HG03066 (cell line): ENCODE data around the gene CIAO3.
"Not testable (repeated sequence)": the region's sequence is repeated elsewhere in the genome, so short reads cannot be mapped to it uniquely, and the experiment has no call there.

Experiments used
- ATAC-seq: cut with Tn5 transposase; IDR thresholded peaks from one replicate; pipeline ENCODE4 v1.9.1; 2021; ENCODE audit warnings: low read depth; ENCODE audit not compliant: unreplicated experiment

Gene CIAO3

DNA sequence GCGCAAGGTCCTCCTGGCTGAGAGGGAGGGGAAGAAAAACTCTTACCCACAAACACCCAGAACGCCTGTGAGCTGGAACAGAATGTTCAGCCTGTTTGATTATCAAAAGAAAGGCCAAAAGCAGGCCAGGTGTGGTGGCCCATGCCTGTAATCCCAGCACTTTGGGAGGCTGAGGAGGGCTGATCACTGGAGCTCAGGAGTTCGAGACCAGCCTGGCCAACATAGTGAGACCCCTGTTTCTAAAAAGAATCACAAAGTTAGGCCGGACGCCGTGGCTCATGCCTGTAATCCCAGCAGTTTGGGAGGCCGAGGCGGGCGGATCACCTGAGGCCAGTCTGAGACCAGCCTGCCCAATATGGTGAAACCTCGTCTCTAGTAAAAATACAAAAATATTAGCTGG, 35.5 kb upstream of the CIAO3 start:
- not testable (repeated sequence) for ATAC-seq

DNA sequence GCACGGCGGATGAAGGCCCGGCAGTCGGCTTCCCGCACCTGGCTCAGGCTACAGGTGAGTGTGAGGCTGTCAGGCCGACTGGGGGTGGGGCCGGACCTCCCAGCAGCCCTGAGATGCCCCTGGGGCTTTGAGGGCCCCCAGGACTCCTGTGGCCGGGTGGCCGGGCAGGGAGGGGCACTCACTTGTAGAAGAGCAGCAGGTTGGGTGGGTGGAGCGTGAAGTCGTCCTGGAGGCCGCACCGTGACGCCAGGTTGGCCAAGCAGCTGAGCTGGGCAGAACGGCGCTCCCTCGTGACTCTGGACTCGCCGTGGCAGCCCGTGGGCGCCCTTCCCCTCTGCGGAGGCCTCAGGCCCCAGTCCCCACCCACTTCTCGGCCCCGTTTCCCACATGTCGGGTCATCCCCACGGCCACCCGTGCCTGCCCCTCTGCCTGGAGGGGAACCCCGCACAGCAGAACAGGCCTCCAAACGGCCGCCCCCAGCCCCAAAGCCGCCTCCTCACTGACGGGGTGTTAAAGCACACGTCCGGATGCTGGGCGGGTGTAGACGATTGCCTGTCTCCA, 34.5 kb upstream of the CIAO3 start:
- no peak for ATAC-seq

DNA sequence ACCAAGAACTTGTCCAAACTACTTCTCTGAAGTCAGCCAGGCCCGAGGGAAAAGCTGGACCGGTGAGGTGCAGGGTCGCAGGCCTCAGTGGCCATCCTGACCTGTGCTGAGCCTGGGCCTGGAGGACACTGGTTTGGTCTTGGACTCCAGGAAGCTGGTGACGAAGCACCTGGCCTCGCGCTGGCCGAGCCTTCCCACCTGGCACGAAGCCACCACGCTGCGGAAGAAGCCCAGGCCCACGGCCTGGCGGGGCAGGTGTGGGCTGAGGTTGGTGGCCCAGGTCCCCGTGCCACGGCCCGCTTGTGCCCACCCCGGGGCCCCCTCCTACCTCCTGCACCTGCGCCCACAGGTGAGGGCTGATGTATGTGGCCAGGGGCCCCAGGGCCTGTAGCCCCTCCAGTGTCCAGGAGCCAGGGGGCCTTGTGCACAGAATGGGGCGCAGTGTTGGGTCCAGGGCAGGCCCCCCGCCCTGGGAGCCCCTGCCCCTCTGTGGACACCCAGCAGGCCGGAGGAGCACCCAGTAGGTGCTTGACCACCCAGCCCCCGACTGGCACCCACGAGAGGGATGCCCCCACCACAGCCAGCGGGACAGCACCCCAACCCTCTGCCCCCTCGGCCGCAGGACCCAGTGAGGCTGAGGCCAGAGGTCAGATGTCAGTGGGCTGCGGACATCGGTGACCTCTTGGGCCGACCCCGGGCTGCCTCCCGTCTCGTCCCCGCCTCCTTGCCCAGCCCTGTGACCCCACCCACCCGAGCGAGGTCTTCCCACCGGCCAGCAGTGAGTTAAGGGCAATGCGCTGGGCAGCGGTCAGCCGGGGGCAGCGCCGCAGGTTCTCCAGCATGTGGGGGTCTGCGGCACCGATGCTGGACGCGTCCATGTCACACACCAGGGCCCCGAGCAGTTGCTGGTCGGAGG, 33.5 kb upstream of the CIAO3 start:
- no peak for ATAC-seq

DNA sequence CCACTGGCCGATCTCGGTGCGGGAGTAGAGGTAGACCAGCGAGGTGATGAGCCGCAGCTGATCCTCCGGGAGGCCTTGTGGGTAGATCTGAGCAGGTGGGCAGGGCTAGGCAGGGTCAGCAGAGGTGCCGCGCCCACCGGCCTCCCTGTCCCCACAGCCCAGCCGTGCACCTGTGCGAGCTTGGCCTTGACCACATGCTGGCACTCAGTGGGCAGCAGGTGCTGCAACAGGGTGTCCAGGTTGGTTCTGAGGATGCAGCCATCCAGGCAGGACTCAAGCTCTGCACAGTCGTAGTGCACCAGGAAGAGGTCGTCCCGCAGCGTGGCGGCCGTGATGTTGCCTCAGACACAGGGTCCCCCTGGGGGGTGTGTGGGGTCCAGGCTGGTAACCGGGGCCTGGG, 32.2 kb upstream of the CIAO3 start:
- no peak for ATAC-seq

DNA sequence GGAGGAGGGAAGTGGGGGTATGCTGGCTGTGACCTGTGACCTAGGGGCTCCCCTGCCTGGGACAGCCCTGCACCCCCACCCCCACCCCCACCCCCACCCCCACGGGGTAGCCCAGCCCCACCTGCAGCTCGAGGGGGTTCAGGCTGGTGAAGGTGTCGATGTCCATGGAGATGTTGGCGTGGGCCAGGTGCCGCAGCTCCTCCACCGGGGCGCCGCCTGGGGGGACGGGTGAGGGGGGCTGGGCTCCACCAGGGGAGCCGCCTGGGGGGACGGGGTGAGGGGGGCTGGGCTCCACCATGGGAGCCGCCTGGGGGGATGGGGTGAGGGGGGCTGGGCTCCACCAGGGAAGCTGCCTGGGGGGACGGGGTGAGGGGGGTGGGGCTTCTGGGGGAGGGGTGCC, 29.6 kb upstream of the CIAO3 start:
- no peak for ATAC-seq

DNA sequence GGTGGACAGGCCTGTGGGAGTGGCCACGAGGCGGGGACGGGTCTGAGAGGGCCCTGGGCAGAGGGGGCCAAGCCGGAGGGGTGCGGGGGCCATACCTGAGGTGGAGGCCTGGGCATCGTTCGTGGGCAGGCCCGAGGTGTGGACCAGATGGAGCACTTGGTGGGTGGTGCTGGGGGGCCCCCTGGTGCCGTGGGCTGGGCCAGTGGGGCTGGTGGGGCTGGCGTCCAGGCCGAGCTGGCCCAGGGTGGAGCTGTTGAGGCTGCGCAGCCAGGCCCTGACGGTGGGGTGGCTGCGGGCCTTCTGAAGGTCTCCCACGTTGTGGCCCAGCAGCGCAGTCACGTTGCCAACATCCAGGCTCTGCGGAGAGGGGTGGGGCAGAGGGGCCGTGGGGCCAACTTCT, 29.1 kb upstream of the CIAO3 start:
- ATAC-seq = no peak

DNA sequence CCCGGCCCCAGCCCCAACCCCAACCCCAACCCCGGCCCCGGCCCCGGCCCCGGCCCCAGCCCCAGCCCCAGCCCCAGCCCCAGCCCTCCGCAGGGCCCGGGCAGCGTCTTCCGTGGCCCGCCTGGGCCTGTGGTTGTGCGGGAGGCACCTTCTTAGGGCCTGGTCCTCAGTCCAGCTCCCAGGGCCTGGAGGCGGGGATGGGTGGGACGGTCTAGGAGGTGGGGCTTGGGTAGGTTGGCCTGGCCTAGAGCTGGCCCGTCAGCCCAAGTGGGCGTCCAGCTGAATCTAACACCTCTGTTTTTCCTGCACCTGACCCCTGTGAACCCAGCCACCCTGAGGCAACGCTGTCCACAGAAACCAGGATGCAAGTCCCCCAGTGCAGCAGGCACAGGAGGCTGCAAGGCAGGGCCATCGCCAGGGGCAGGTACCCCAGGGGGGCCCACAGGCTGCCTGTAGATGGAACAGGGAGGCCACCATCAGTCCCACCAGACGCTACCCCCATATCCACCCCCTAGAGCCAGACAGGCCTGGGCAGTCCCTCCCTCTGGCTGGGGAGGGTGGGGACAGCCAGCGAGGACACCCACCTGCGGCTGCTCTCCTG, 28.5 kb upstream of the CIAO3 start:
- no peak for ATAC-seq

DNA sequence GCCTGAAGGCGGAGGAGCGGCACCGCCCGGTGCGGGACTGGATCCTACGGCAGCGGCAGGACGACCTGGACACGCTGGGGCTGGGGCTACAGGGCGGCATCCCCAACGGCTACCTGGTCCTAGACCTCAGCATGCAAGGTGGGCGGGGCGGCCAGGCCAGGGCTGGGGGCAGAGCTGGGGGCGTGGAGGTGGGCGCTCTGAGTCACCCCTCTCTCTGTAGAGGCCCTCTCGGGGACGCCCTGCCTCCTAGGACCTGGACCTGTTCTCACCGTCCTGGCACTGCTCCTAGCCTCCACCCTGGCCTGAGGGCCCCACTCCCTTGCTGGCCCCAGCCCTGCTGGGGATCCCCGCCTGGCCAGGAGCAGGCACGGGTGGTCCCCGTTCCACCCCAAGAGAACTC, 27.6 kb upstream of the CIAO3 start:
- ATAC-seq = no peak

DNA sequence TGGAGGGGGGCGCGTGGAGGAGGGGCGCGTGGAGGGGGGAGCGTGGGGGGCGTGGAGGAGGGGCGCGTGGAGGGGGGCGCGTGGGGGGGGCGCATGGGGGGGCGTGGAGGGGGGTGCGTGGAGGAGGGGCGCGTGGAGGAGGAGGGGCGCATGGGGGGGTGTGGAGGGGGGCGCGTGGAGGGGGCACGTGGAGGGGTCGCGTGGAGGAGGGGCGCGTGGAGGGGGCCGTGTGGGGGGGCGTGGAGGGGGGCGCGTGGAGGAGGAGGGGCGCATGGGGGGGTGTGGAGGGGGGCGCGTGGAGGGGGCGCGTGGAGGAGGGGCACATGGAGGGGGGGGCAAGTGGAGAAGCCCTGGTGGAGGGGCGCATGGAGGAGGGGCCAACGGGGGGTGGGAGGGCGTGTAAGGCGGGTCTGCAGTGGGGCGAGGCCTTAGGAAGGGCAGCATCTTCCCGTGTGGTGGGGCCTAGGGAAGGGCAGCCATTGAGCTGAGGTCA, 27.0 kb upstream of the CIAO3 start:
- ATAC-seq = no peak

DNA sequence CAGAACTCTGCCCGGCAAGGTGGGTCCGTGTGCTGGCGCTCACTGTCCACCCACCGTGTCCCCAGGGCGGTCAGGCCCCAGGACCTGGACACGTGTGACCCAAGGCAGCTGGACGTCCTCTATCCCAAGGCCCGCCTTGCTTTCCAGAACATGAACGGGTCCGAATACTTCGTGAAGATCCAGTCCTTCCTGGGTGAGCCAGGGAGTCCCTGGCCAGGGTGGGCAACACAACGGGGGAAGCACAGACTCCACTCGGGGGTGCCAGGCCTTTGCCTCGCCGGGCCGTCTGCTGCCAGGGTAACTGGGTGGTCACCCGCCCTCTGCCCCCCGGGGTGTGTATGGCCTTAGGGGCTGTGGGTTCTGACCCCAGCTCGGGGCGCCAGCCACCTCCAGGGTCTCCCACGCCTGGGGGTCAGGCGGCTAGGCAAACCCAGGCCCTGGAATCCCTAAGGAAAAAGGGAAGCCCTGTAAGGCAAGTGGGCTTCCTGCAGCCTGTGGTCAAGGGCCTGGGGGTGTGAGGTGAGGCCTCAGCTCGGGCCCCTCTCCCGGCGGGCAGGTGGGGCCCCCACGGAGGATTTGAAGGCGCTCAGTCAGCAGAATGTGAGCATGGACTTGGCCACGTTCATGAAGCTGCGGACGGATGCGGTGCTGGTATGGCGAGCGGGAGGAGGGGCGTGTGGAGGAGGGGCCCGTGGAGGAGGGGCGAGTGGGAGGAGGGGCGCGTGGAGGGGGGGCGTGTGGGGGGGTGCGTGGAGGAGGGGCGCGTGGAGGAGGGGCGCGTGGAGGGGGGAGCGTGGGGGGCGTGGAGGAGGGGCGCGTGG, 26.2 kb upstream of the CIAO3 start:
- ATAC-seq = no peak

DNA sequence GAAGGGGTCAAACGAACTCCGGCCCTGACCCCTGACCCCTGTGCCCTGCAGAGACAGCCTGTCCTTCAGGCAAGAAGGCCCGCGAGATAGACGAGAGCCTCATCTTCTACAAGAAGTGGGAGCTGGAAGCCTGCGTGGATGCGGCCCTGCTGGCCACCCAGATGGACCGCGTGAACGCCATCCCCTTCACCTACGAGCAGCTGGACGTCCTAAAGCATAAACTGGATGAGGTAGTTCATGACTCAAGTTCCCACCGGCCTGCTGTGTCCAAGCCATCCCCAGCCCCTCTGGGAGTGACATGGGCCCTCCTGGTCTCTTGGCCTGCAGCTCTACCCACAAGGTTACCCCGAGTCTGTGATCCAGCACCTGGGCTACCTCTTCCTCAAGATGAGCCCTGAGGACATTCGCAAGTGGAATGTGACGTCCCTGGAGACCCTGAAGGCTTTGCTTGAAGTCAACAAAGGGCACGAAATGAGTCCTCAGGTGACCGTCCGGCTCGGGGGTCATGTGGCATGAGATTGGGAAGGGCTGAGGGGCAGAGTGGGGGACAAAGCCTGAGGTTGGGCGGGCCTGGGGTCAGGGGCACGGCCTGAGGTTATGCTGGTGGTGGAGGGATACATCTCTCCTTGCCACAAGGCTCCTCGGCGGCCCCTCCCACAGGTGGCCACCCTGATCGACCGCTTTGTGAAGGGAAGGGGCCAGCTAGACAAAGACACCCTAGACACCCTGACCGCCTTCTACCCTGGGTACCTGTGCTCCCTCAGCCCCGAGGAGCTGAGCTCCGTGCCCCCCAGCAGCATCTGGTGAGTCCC, 25.4 kb upstream of the CIAO3 start:
- no peak for ATAC-seq

DNA sequence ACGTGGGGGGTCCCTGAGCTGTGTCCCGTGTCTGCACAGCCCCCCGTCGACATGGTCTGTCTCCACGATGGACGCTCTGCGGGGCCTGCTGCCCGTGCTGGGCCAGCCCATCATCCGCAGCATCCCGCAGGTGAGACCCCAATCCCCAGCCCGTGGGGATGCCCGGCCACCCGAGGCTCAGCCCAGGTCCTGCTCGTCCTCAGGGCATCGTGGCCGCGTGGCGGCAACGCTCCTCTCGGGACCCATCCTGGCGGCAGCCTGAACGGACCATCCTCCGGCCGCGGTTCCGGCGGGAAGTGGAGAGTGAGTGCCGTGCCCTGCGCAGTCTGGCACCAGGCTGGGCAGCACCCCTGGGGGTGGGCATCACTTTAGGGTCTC, 24.7 kb upstream of the CIAO3 start:
- no peak for ATAC-seq

DNA sequence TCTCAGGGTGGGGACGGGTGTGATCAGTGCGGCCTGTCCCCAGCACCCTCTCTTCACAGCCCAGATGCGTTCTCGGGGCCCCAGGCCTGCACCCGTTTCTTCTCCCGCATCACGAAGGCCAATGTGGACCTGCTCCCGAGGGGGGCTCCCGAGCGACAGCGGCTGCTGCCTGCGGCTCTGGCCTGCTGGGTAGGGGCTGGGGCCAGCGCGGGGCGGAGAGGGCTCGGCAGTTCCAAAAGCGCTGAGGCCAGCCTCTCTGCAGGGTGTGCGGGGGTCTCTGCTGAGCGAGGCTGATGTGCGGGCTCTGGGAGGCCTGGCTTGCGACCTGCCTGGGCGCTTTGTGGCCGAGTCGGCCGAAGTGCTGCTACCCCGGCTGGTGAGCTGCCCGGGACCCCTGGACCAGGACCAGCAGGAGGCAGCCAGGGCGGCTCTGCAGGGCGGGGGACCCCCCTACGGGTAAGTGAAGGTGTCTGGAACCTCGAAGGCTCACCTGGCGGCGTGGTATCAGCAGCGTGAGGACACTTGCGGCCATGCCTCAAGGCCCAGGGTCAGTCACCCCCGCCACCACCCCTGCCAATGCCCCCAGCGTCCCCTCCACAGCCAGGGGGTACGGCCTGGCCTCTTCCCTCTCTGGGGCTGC, 24.2 kb upstream of the CIAO3 start:
- no peak for ATAC-seq

DNA sequence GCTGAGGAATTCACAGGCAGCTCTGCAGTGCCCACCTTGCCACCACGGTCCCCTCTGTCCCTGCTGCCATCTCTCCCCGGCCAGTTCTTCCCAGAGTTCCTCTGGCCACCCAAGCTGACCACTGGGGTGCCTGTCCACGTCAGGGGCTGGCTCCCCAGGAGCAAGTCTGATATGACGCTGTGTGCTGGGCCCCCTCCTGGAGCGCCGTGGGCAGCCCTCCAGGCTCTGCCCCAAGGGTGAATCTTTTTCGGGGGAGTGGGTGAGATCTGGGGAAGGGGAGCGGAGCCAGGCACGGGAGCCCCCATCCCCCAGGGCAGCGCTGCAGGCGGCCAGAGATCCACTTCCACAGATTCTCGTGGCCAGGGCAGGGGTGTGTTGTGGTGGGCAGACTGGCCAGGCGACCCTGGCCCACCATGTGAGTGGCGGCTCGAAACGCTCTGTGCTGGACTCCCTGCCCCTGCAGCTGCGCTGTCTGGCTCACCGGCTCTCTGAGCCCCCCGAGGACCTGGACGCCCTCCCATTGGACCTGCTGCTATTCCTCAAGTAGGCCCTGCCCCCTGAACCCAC, 23.5 kb upstream of the CIAO3 start:
- ATAC-seq = no peak

DNA sequence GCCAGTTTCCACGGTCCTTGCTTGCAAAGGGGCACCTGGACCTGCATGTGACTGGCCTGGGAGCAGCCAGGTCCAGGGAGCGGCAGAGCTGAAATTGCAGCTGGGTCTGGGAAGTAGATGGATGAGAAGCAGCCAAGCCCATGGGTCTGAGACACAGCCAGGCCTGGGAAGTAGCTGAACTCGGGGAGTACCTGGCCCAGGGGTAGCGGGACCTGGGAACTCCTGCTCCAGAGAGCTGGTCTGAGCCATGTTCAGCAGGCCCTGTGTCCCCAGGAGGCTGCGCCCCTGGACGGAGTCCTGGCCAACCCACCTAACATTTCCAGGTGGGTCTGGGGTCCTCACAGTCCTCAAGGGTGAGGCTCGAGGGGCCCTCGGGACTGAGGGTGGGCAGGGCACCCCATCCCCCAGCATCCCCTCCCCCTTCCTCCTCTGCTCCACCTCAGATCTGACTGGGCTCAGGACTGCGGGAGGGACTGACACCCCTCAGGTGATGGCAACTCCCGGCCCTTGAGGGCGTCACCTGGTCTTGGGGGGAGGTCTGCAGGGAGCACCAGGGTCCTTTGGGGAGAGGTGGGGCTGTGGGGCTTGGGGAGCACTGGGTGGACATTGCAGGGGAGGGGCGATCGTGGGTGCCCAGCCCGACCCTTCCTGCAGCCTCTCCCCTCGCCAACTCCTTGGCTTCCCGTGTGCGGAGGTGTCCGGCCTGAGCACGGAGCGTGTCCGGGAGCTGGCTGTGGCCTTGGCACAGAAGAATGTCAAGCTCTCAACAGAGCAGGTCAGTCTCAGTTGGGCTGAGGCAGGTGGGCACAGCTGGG, 22.8 kb upstream of the CIAO3 start:
- ATAC-seq = no peak

DNA sequence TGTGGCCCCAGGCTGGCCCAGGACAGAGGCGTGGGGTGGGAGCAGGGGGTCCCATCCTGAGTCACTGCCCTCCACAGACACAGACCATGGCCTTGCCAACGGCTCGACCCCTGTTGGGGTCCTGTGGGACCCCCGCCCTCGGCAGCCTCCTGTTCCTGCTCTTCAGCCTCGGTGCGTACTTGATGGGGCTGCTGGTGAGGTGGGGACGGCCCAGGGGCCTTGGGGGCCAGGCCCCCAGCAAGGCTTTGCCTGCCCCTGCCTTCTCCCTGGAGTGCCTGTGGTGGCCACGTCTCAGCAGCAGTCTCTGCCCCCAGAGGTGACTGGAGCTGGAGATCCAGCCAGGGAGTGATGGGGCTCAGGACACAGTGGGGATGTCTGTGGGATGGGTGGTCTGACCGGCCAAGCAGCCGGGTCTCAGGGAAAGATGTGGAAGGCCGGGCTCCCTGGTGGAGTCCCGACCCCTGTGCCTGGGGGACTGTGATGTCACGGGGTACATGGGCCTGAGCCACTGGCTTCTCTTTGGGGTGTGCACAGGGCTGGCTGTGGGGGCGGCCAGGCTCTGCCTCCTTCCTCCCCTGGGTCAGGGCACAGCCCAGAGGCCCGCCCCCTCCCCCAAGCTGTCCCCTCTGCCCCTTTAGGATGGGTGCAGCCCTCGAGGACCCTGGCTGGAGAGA, 21.9 kb upstream of the CIAO3 start:
- no peak for ATAC-seq

DNA sequence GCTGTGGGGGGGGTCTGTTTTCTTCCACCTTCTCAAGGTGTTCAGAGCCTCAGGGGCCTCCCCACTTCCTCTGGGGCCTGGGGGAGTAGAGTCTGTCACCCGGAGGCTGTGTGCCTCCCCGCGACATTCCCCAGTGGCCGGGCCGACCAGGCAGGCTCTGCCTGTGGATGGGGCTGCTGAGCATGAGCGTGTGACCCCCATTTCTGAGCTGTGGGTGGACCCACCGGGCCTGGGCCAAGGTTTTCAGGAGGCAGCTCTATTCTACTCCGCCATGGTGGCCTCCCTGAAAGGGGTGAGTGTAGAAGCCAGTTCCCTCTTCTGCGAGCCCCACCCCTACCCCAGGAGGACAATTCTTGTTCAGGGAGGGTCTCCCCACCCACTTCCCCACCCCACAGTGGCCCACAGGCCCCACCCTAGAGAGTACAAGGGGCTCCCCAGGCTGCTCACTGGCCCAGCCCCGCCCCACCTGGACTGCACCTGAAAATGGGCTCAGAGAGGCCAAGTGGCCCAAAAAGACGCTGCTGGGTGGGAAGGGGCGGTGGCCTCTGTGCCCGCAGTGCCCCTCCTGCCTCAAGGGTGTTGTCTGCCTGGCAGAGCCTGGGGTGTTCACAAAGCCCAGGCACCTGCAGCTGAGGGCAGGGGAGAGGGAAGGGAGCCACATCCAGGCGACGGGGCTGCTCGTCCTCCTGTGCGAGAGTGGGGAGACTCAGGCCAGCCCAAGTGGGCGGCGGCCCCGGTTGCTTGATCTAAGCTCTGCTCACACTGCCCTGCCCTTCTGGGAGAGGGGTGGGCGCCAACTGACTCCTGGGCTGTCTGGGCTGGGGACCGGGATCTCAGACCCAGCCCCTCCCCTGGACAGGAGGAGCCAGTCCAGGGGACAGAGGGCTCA, 21.1 kb upstream of the CIAO3 start:
- no peak for ATAC-seq
